Ishikawa (cell line): ENCODE data around the gene ADCY10.

Experiments used
- CREB1 ChIP-seq: IDR thresholded peaks from 2 replicates; pipeline ENCODE4 v1.6.1; 2012; ENCODE audit warnings: low read depth
- EP300 ChIP-seq: IDR thresholded peaks from 2 replicates; pipeline ENCODE4 v1.6.1; 2012; ENCODE audit warnings: borderline replicate concordance
- FOXM1 ChIP-seq: IDR thresholded peaks from 2 replicates; pipeline ENCODE4 v1.6.1; 2012; ENCODE audit warnings: low read depth, borderline replicate concordance
- NFIC ChIP-seq: IDR thresholded peaks from 2 replicates; pipeline ENCODE4 v1.6.1; 2012
- RAD21 ChIP-seq: IDR thresholded peaks from 2 replicates; pipeline ENCODE4 v1.6.1; 2012; ENCODE audit warnings: low read depth
- TAF1 ChIP-seq: IDR thresholded peaks from 2 replicates; pipeline ENCODE4 v1.6.1; 2012; ENCODE audit warnings: low read depth, mild to moderate bottlenecking
- TEAD4 ChIP-seq: IDR thresholded peaks from 2 replicates; pipeline ENCODE4 v1.6.1; 2012
- ZBTB7A ChIP-seq: IDR thresholded peaks from 2 replicates; pipeline ENCODE4 v1.6.1; 2012; ENCODE audit warnings: low read depth
- TF ChIP-seq, protein P1 (sequence below): IDR thresholded peaks from 2 replicates; pipeline ENCODE4 v1.6.1; 2012; ENCODE audit warnings: low read depth, mild to moderate bottlenecking

DNA sequence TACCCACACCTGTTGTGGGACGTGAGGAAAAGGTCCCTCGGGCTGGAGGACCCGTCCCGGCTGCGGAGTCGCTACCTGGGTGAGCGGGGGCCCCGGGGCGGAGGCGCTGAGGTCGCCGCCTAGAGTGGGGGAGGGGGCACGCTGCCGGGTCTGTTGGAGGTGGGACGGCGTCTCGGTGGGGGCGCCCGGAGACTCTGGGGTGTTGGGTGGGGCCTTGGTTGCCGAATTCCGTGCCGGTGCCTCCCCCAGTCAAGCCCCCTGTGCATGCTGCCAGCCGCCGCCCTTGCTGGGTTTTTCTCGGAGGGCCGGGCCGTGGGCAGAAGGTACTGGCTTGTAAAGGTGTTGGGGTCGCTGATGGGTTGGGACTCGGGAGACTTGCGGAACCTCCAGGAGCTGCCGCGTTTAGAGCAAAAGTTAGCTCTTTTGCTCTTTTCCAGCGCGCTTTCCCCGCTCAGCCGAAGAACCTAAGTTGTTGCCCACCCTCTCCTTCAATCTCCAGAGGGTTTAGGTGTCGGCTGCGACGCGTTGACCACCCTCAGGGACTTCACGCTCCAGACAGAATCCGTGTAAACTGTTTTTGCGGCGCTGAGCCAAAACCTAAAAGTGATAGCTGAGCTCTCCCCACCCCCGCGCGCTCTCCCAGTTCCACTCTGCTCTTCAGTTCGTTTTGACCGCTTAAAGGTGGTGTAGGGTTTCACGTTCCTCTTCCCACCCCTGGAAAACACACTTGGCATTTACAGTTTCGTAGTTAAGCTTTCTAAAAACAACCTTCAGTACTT lies 23.2 kb upstream of the ADCY10 start, which contains the start of gene MPC2:
- TF ChIP-seq TAF1 (peak; percentile 13; the same call in 1 of the 2 replicates), CREB1 (no peak), RAD21 (no peak), EP300 (no peak), NFIC (peak; percentile 62; the same call in 1 of the 2 replicates), FOXM1 (no peak), ZBTB7A (no peak; the same call in 1 of the 2 replicates), TEAD4 (no peak)
- TF ChIP-seq, protein P1, sequence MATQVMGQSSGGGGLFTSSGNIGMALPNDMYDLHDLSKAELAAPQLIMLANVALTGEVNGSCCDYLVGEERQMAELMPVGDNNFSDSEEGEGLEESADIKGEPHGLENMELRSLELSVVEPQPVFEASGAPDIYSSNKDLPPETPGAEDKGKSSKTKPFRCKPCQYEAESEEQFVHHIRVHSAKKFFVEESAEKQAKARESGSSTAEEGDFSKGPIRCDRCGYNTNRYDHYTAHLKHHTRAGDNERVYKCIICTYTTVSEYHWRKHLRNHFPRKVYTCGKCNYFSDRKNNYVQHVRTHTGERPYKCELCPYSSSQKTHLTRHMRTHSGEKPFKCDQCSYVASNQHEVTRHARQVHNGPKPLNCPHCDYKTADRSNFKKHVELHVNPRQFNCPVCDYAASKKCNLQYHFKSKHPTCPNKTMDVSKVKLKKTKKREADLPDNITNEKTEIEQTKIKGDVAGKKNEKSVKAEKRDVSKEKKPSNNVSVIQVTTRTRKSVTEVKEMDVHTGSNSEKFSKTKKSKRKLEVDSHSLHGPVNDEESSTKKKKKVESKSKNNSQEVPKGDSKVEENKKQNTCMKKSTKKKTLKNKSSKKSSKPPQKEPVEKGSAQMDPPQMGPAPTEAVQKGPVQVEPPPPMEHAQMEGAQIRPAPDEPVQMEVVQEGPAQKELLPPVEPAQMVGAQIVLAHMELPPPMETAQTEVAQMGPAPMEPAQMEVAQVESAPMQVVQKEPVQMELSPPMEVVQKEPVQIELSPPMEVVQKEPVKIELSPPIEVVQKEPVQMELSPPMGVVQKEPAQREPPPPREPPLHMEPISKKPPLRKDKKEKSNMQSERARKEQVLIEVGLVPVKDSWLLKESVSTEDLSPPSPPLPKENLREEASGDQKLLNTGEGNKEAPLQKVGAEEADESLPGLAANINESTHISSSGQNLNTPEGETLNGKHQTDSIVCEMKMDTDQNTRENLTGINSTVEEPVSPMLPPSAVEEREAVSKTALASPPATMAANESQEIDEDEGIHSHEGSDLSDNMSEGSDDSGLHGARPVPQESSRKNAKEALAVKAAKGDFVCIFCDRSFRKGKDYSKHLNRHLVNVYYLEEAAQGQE, result no peak
